Colonic mucosa (tissue), 4 donors: ENCODE measurements around the gene CINP. TPM values are rescaled to one million over a fixed set of nuclear protein-coding genes. Genes with fewer than 3 reads are reported as not detected.

Experiments
- DNase-seq: peaks from one replicate; pipeline ENCODE4 v3.0.0-alpha.2; 2020
- H3K27ac ChIP-seq: fragments of 200-600 bp; one replicate; pipeline ENCODE4 v1.8.0; 2021
- H3K27me3 ChIP-seq: fragments of 200-600 bp; one replicate; pipeline ENCODE4 v1.8.0; 2021
- H3K36me3 ChIP-seq: fragments of 200-600 bp; one replicate; pipeline ENCODE4 v1.8.0; 2021
- H3K4me1 ChIP-seq: fragments of 200-600 bp; one replicate; pipeline ENCODE4 v1.8.0; 2021; ENCODE audit warnings: mild to moderate bottlenecking
- H3K4me3 ChIP-seq: fragments of 200-600 bp; one replicate; pipeline ENCODE4 v1.8.0; 2021
- H3K9ac ChIP-seq, 2 donors: one replicate each; pipeline ENCODE4 v1.7.0; 2013; ENCODE audit warnings: control low read depth in 2 of 2, low read depth in 2 of 2, low read length in 2 of 2
- H3K9me3 ChIP-seq: fragments of 200-600 bp; one replicate; pipeline ENCODE4 v1.8.0; 2021
- CTCF ChIP-seq: fragments of 200-600 bp; IDR thresholded peaks from one replicate; pipeline ENCODE4 v1.8.0; 2022; ENCODE audit warnings: antibody characterized with exemption, mild to moderate bottlenecking
- intact Hi-C: fragments of 100-400 bp; cut with DNase I; formaldehyde crosslinking; loops from one replicate; pipeline ENCODE4 v1.14.1; 2022
- total RNA-seq, 2 donors: library from RNA; stranded (reverse); fragmentation: NEBNext Ultra II Directional in 1 of 2; extraction: Animal tissue kit (Norgen Biotek cat#: 25700) in 1 of 2; gene quantifications; one replicate each; pipeline ENCODE4 v1.2.1, GENCODE V29; 2021
- donor health status: healthy.
- donor health status: DM: no; HTN: no; CAD: no.
- donor health status: DM: no; HTN: no; CAD: no.

The CINP gene
- total RNA-seq, 2 donors from 2014 or later: 29.5 to 43.2 TPM

GRCh38 chr14:102326583-102326982, 36.1 kb downstream of the CINP start:
- Histone ChIP-seq H3K9me3 (no peaks in the 10 kb centered on the region), H3K27me3 (no peaks in the 10 kb centered on the region), H3K27ac (no peak overlapping the region), H3K4me1 (no peaks in the 10 kb centered on the region), H3K36me3 (no peaks in the 10 kb centered on the region), H3K4me3 (no peak overlapping the region), H3K9ac (no peak overlapping the region)
- no peak for DNase-seq
- intact Hi-C loops: no loop called here
- no peak for TF ChIP-seq CTCF

GRCh38 chr14:102325791-102326345, 36.8 kb downstream of the CINP start:
- no peak for TF ChIP-seq CTCF
- Histone ChIP-seq H3K4me3 (no peak overlapping the region), H3K27ac (no peak overlapping the region), H3K4me1 (peaks cover under 1% of the 10 kb centered on the region), H3K9ac (no peak overlapping the region), H3K36me3 (no peaks in the 10 kb centered on the region), H3K9me3 (no peaks in the 10 kb centered on the region), H3K27me3 (no peaks in the 10 kb centered on the region)
- DNase-seq: no peak
- intact Hi-C loops: no loop called here

GRCh38 chr14:102323102-102323501, 39.6 kb downstream of the CINP start:
- Histone ChIP-seq H3K27me3 (no peaks in the 10 kb centered on the region), H3K4me1 (peaks cover 7% of the 10 kb centered on the region), H3K9ac (no peak overlapping the region), H3K27ac (no peak overlapping the region), H3K9me3 (no peaks in the 10 kb centered on the region), H3K4me3 (no peak overlapping the region), H3K36me3 (no peaks in the 10 kb centered on the region)
- peak; percentile 24 for TF ChIP-seq CTCF
- intact Hi-C loops: no loop called here
- DNase-seq: peak; percentile 52

GRCh38 chr14:102321456-102322422, 41.0 kb downstream of the CINP start:
- Histone ChIP-seq H3K9ac (peak overlapping the region in 1 of 2 donors; percentile 21), H3K4me3 (no peak overlapping the region), H3K9me3 (no peaks in the 10 kb centered on the region), H3K27me3 (no peaks in the 10 kb centered on the region), H3K36me3 (no peaks in the 10 kb centered on the region), H3K4me1 (peaks cover 7% of the 10 kb centered on the region), H3K27ac (no peak overlapping the region)
- DNase-seq: no peak
- intact Hi-C loops: no loop called here
- no peak for TF ChIP-seq CTCF

GRCh38 chr14:102320671-102321455, 41.8 kb downstream of the CINP start:
- Histone ChIP-seq H3K36me3 (no peaks in the 10 kb centered on the region), H3K9ac (peak overlapping the region in 1 of 2 donors; percentile 80), H3K4me3 (peak overlapping the region; percentile 83), H3K27me3 (no peaks in the 10 kb centered on the region), H3K27ac (no peak overlapping the region), H3K4me1 (peaks cover 7% of the 10 kb centered on the region), H3K9me3 (no peaks in the 10 kb centered on the region)
- intact Hi-C loops: no loop called here
- no peak for DNase-seq
- TF ChIP-seq CTCF: no peak
